Occipital lobe (tissue), 2 donors: ENCODE measurements around the gene U2AF2. TPM values are rescaled to one million over a fixed set of nuclear protein-coding genes. Genes with fewer than 3 reads are reported as not detected.
A peak's percentile ranks its signal among the peaks of the same experiment; 100 is the strongest.

Experiments
- DNase-seq: peaks from one replicate; lab custom pipeline; 2025; lab: John Stamatoyannopoulos, UW
- total RNA-seq: library from RNA; depleted of rRNA; stranded (reverse); fragments of >200 nt; gene quantifications from one replicate; pipeline ENCODE4 v1.2.3, GENCODE V29; 2014

Gene U2AF2
- 65.8 TPM for total RNA-seq

- peak; percentile 91 for DNase-seq
Measured at GRCh38 chr19:55654868-55655647, at the start of gene U2AF2. U2AF2 (plus strand) TSS chr19:55655035; CDS start chr19:55655105, 70 bp downstream.

- DNase-seq = peak; percentile 95
Measured at GRCh38 chr19:55605207-55605636, 49.6 kb upstream of the U2AF2 start.

- DNase-seq = peak; percentile 48
Measured at GRCh38 chr19:55605637-55606470, 49.0 kb upstream of the U2AF2 start, which contains the start of gene ZNF865. ZNF865 (plus strand) TSS chr19:55605647; CDS start chr19:55613619, 7,972 bp downstream.

GRCh38 chr19:55606471-55606787 lies 48.4 kb upstream of the U2AF2 start:
- DNase-seq = no peak

- no peak for DNase-seq
Measured at GRCh38 chr19:55606817-55607216, 48.0 kb upstream of the U2AF2 start.

- DNase-seq = no peak
Measured at GRCh38 chr19:55609326-55609725, 45.5 kb upstream of the U2AF2 start.

GRCh38 chr19:55611300-55611982 lies 43.4 kb upstream of the U2AF2 start:
- DNase-seq = no peak

GRCh38 chr19:55611983-55612645 lies 42.7 kb upstream of the U2AF2 start:
- DNase-seq = no peak

GRCh38 chr19:55613396-55613795 lies 41.4 kb upstream of the U2AF2 start:
- DNase-seq = no peak

GRCh38 chr19:55613930-55614710 lies 40.7 kb upstream of the U2AF2 start:
- DNase-seq = no peak

- no peak for DNase-seq
Measured at GRCh38 chr19:55614711-55615542, 39.9 kb upstream of the U2AF2 start.

GRCh38 chr19:55615543-55616394 lies 39.1 kb upstream of the U2AF2 start:
- DNase-seq = no peak

- DNase-seq = no peak
Measured at GRCh38 chr19:55616395-55616875, 38.4 kb upstream of the U2AF2 start.

- no peak for DNase-seq
Measured at GRCh38 chr19:55617426-55617825, 37.4 kb upstream of the U2AF2 start.

- no peak for DNase-seq
Measured at GRCh38 chr19:55618426-55618825, 36.4 kb upstream of the U2AF2 start.

- no peak for DNase-seq
Measured at GRCh38 chr19:55619286-55619685, 35.5 kb upstream of the U2AF2 start.

GRCh38 chr19:55620410-55621204 lies 34.2 kb upstream of the U2AF2 start:
- no peak for DNase-seq

GRCh38 chr19:55621205-55621672 lies 33.6 kb upstream of the U2AF2 start:
- no peak for DNase-seq
